ENCODE results near the gene CAVIN3. TPM values are rescaled to one million over a fixed set of nuclear protein-coding genes. Genes with fewer than 3 reads are reported as not detected.

CAVIN3 gene
- total RNA-seq, 2 experiments from 2014 or later, result 0.27 TPM; not detected in 1

DNA sequence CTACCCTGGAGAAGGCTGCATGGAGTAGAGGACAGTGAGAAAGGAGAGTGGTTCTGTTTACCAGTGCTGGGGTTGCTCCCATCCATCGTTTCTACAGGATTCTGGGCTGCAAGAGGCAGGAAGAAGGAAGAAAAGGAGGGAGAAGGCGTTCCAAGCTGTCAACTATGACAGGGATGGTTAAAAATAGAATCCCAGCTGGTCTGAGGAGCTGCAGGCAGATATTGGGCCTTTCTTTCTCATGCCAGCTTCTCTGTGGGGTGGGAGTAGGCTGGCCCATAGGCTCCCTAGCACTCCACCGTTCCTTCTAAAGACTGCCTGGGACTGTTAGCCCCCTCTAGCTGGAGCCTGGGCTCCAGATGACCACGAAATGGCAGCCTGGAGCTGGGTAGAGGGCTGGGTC lies 47.1 kb downstream of the CAVIN3 start:
- no peak for ATAC-seq (ENCODE audit: poor library complexity)
- Histone ChIP-seq H3K4me1 (ENCODE audit: insufficient read depth, low read length) (peaks cover 2% of the 10 kb centered on the region), H3K9me3 (ENCODE audit: control insufficient read depth in 1 of 2, insufficient read depth in 1 of 2, low read length in 2 of 2) (peaks cover 0 to 7% of the 10 kb centered on the region in 2 experiments), H3K27ac (ENCODE audit: low read depth in 1 of 2, low read length in 2 of 2) (no peak overlapping the region), H3K27me3 (ENCODE audit: control insufficient read depth in 1 of 2, insufficient read depth in 2 of 2, low read length in 2 of 2) (peaks cover 9 to 12% of the 10 kb centered on the region in 2 experiments), H3K36me3 (ENCODE audit: insufficient read depth, low read length) (no peaks in the 10 kb centered on the region), H3K4me3 (ENCODE audit: low read length) (no peak overlapping the region)
- peaks cover 85% of the 10 kb centered on the region for H3K27me3 Mint-ChIP-seq
- CTCF ChIA-PET, result no interaction called here
- H3K36me3 Mint-ChIP-seq (ENCODE audit: low read depth), result no peaks in the 10 kb centered on the region
- H3K9me3 Mint-ChIP-seq, result no peaks in the 10 kb centered on the region
- no peak for DNase-seq
- TF ChIP-seq, protein P1, sequence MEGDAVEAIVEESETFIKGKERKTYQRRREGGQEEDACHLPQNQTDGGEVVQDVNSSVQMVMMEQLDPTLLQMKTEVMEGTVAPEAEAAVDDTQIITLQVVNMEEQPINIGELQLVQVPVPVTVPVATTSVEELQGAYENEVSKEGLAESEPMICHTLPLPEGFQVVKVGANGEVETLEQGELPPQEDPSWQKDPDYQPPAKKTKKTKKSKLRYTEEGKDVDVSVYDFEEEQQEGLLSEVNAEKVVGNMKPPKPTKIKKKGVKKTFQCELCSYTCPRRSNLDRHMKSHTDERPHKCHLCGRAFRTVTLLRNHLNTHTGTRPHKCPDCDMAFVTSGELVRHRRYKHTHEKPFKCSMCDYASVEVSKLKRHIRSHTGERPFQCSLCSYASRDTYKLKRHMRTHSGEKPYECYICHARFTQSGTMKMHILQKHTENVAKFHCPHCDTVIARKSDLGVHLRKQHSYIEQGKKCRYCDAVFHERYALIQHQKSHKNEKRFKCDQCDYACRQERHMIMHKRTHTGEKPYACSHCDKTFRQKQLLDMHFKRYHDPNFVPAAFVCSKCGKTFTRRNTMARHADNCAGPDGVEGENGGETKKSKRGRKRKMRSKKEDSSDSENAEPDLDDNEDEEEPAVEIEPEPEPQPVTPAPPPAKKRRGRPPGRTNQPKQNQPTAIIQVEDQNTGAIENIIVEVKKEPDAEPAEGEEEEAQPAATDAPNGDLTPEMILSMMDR (IDR thresholded peaks at IDR 0.05), result no peak
- H3K27ac Mint-ChIP-seq, result no peak overlapping the region
- POLR2A ChIA-PET, result no interaction called here
- H3K4me3 Mint-ChIP-seq, result no peak overlapping the region
- intact Hi-C loops (cut with DNase I, micrococcal nuclease), result no loop called here
- H3K4me1 Mint-ChIP-seq (ENCODE audit: low read depth), result no peaks in the 10 kb centered on the region

GRCh38 chr11:6271598-6271997 lies 48.7 kb downstream of the CAVIN3 start:
- ATAC-seq (ENCODE audit: poor library complexity), result no peak
- Mint-ChIP-seq H3K27me3 (peaks cover 75% of the 10 kb centered on the region), H3K27ac (no peak overlapping the region), H3K9me3 (no peaks in the 10 kb centered on the region), H3K4me1 (ENCODE audit: low read depth) (no peaks in the 10 kb centered on the region), H3K36me3 (ENCODE audit: low read depth) (no peaks in the 10 kb centered on the region), H3K4me3 (no peak overlapping the region)
- H3K27ac ChIP-seq (ENCODE audit: low read depth in 1 of 2, low read length in 2 of 2), result no peak overlapping the region
- CTCF ChIA-PET, result no interaction called here
- no peaks in the 10 kb centered on the region for H3K36me3 ChIP-seq (ENCODE audit: insufficient read depth, low read length)
- POLR2A ChIA-PET, result no interaction called here
- no peak overlapping the region for H3K4me3 ChIP-seq (ENCODE audit: low read length)
- no peak for DNase-seq
- peaks cover 2% of the 10 kb centered on the region for H3K4me1 ChIP-seq (ENCODE audit: insufficient read depth, low read length)
- TF ChIP-seq, protein P1 (IDR thresholded peaks at IDR 0.05), result no peak
- peaks cover 0 to 7% of the 10 kb centered on the region in 2 experiments for H3K9me3 ChIP-seq (ENCODE audit: control insufficient read depth in 1 of 2, insufficient read depth in 1 of 2, low read length in 2 of 2)
- intact Hi-C loops (cut with DNase I, micrococcal nuclease), result no loop called here
- peaks cover 9 to 12% of the 10 kb centered on the region in 2 experiments for H3K27me3 ChIP-seq (ENCODE audit: control insufficient read depth in 1 of 2, insufficient read depth in 2 of 2, low read length in 2 of 2)

- Histone ChIP-seq H3K27ac (ENCODE audit: low read depth in 1 of 2, low read length in 2 of 2) (no peak overlapping the region), H3K27me3 (ENCODE audit: control insufficient read depth in 1 of 2, insufficient read depth in 2 of 2, low read length in 2 of 2) (peaks cover 9 to 13% of the 10 kb centered on the region in 2 experiments), H3K4me3 (ENCODE audit: low read length) (no peak overlapping the region), H3K36me3 (ENCODE audit: insufficient read depth, low read length) (no peaks in the 10 kb centered on the region), H3K9me3 (ENCODE audit: control insufficient read depth in 1 of 2, insufficient read depth in 1 of 2, low read length in 2 of 2) (peaks cover 0 to 7% of the 10 kb centered on the region in 2 experiments), H3K4me1 (ENCODE audit: insufficient read depth, low read length) (peaks cover 2% of the 10 kb centered on the region)
- no peaks in the 10 kb centered on the region for H3K36me3 Mint-ChIP-seq (ENCODE audit: low read depth)
- intact Hi-C loops (cut with DNase I, micrococcal nuclease), result no loop called here
- no peak for ATAC-seq (ENCODE audit: poor library complexity)
- peaks cover 70% of the 10 kb centered on the region for H3K27me3 Mint-ChIP-seq
- POLR2A ChIA-PET, result no interaction called here
- CTCF ChIA-PET, result no interaction called here
- no peak overlapping the region for H3K27ac Mint-ChIP-seq
- DNase-seq, result no peak
- no peak overlapping the region for H3K4me3 Mint-ChIP-seq
- TF ChIP-seq, protein P1 (IDR thresholded peaks at IDR 0.05), result no peak
- H3K4me1 Mint-ChIP-seq (ENCODE audit: low read depth), result no peaks in the 10 kb centered on the region
- no peaks in the 10 kb centered on the region for H3K9me3 Mint-ChIP-seq
Observed at GRCh38 chr11:6270584-6271246, 49.6 kb downstream of the CAVIN3 start.

Measured in CD4-positive, alpha-beta T cell (primary cell).